HK-2 (cell line): ENCODE measurements around the gene CASP3.
"Not testable (repeated sequence)": the region's sequence is repeated elsewhere in the genome, so short reads cannot be mapped to it uniquely, and the experiment has no call there.

Experiments used
- DNase-seq: peaks from one replicate; pipeline ENCODE4 v3.0.0-alpha.2; 2018; ENCODE audit not compliant: unreplicated experiment

CASP3 gene

DNA sequence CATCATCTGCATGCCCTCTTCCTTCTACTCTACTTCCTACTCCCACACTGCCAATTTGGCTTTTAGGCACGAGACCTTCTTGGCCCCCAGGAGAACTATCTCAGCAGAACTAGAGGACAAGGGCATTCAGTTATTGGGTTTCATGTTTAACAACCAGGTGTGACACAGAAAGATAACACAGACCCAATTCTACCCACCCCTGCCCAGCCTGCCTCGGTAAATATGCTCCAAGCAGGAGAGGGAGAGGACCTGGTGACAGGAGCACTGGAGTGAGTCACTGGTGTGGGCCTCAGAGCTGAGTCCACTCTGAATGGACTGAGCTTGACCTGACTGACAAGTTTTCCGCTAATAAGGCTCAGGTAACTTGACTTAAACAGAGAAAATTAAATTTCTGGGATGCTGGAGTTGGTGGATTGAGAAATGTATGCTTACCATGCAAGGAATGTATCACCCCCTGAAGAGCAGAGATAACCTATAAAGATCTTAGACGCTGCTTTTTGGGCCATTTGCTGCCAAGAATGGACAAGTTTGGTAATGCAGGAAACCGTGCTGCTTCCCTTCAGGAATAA, 52.5 kb downstream of the CASP3 start:
- no peak for DNase-seq

DNA sequence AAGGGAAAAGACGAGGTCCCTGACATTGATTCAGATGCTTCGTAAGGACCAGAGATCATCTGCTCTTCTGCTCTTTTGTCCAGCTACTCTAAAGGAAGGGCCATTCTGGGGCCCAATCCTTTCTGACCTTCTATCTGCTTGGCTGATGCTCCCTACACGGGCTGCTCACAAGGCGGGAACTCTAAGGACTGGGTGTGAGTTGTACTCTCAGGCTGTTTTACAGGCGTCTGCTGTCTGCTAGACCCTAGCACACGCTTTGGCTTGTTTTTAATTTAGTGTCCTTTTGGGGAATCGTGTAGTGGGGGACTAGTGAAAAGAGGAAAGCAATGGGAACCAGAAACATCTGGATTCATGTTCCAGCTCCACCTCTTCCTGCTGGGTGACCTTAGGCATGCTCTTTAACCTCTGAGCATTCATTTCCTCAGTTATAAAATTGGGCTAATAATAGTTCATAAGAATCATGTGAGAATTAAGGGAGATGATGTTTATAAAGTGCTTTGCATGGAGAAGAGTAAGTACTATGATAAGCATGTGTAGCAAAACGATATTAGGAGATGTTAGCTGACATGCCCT, 53.1 kb downstream of the CASP3 start:
- no peak for DNase-seq

- no peak for DNase-seq
These were observed 53.8 kb downstream of the CASP3 start for GRCh38 chr4:184595430-184595829.

- no peak for DNase-seq
These were observed 55.8 kb downstream of the CASP3 start for GRCh38 chr4:184593461-184593860.

DNA sequence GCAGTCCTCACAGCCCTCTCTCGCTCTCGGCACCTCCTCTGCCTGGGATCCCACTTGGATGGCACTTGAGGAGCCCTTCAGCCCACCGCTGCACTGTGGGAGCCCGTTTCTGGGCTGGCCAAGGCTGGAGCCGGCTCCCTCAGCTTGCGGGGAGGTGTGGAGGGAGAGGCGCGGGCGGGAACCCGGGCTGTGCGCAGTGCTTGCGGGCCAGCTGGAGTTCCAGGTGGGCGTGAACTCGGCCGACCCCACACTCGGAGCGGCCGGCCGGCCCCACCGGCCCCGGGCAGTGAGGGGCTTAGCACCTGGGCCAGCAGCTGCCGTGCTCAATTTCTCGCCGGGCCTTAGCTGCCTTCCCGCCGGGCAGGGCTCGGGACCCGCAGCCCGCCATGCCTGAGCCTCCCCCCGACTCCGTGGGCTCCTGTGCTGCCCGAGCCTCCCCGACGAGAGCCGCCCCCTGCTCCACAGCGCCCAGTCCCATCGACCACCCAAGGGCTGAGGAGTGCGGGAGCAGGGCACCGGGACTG, 57.4 kb downstream of the CASP3 start:
- not testable (repeated sequence) for DNase-seq

DNA sequence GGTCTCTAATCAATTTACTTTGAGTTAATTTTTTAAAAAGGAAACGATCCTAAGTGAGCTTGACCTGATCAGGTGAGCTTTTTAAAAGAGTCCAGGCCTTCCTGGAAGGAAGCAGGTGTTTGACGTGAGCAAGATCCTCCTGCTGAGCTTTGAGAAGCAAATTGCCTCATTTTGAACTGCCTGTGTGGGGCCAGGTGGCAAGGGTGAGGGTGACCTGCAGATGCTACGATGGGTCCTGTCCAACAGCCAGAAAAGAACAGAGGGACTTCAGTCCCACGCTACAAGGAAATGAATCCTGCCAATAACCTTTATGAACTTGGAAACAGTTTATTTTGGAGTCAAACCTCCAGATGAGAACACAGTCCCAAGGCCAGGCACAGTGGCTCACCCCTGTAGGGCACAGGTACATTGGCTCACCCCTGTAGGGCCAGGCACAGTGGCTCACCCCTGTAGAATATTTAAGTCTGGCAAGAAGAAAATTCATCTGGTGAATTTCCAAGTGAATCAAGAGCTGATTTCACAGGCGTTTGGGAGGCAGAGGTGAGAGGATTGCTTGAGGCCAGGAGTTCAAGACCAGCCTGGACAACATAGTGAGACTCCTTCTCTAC, 58.1 kb downstream of the CASP3 start:
- DNase-seq = no peak

DNA sequence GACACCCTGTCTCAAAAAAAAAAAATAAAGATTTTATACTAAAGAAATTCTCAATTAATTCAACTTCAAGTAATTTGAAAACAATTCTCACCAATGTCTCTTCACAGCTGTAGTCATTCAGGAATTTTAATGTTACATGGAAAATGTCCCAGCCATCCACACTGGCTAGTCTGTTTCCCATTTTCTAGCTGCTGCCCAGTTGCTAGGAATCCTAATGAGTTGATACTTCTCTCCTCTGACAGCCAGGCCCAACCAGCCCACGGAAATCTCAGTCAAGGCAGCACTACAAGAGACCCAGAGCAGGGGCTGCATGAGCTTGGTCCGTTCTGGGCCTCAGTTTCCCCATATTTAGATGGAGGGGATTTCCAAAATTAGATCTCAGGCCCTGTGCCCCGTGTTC, 59.1 kb downstream of the CASP3 start:
- DNase-seq = no peak

DNA sequence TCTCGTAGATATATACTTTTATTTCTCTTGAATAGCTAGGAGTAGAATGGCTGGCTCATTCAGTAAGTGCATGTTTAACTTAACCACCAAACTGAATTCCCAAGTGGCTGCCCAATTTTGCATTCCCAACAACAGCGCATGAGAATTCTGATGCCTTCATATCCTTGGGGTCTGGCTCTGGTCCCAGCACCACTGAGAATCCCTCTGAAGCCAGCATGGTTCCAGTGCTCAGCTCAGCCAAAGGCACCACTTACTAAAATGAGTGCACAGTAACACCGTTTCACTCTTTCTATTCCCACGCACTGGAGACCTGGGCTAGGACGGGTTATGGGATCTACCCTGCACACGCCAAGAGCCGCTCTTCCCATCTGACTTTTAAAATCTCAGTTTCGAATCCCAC, 60.4 kb downstream of the CASP3 start:
- no peak for DNase-seq

- no peak for DNase-seq
These were observed 61.5 kb downstream of the CASP3 start for GRCh38 chr4:184587701-184588100.

DNA sequence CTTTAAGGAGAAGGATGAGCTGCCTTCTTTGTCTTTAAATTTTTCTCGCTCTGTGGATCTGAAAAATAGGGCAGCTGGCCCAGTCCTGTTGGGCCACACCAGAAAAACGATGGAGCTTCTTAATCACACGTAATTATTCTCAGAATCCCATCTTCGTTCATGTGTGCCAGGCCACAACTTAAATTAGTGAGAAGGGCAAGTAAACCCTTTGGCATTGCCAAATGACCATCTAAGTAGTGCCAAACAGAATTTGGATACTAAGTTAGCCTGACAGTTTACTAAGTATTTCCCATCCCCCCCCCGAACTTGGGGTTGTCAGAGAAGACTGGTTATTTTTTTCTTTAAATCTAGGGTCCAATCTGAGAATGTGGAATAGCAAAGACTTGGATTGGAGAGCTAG, 62.0 kb downstream of the CASP3 start:
- DNase-seq = no peak

DNA sequence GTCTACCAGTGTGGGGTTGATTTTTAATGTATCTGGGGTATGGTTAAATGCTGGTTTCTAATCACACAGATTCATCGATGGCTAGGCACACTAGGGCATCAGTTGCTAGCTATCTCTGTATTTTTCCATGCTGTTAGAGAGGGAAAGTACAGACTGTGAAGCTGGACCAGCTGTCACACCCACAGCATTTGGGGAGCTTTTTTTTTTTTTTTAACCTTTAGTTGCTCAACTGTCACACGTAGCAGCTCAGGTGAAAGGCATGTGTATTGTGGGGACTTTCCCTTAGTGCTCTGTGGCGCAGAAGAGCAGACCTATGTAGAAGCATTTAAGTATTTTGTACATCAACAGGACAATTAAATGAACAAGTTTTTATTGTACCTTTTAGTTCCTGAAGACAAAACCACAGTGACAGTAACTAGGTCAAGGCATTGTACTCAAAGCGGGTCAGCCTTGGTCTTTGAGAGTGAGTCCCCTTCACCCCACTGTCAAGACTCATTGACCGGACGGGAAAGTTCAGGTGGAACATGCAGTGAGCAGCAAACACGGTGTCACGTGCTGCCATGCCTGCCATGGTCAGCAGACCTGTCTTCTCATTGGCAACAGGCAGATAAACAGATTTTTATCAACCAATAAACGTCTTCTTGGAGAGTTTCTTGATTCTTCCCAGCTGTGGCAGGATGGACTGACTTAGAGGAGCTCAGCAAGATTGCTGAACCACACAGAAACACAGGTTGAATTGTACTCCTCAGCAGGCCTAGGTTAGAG, 65.3 kb downstream of the CASP3 start:
- DNase-seq = no peak
